Regular cardiac myocyte (primary cell): ENCODE measurements around the gene SCAF11. TPM values are rescaled to one million over a fixed set of nuclear protein-coding genes. Genes with fewer than 3 reads are reported as not detected.

ENCODE experiments used
- total RNA-seq: library from RNA; depleted of rRNA; stranded (reverse); fragments of >200 nt; gene quantifications from 2 replicates; pipeline ENCODE4 v1.2.3, GENCODE V29; 2014

The SCAF11 gene, protein sequence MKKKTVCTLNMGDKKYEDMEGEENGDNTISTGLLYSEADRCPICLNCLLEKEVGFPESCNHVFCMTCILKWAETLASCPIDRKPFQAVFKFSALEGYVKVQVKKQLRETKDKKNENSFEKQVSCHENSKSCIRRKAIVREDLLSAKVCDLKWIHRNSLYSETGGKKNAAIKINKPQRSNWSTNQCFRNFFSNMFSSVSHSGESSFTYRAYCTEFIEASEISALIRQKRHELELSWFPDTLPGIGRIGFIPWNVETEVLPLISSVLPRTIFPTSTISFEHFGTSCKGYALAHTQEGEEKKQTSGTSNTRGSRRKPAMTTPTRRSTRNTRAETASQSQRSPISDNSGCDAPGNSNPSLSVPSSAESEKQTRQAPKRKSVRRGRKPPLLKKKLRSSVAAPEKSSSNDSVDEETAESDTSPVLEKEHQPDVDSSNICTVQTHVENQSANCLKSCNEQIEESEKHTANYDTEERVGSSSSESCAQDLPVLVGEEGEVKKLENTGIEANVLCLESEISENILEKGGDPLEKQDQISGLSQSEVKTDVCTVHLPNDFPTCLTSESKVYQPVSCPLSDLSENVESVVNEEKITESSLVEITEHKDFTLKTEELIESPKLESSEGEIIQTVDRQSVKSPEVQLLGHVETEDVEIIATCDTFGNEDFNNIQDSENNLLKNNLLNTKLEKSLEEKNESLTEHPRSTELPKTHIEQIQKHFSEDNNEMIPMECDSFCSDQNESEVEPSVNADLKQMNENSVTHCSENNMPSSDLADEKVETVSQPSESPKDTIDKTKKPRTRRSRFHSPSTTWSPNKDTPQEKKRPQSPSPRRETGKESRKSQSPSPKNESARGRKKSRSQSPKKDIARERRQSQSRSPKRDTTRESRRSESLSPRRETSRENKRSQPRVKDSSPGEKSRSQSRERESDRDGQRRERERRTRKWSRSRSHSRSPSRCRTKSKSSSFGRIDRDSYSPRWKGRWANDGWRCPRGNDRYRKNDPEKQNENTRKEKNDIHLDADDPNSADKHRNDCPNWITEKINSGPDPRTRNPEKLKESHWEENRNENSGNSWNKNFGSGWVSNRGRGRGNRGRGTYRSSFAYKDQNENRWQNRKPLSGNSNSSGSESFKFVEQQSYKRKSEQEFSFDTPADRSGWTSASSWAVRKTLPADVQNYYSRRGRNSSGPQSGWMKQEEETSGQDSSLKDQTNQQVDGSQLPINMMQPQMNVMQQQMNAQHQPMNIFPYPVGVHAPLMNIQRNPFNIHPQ (N-terminal part only)
- 49.3 and 64.2 TPM in 2 replicates for total RNA-seq

DNA sequence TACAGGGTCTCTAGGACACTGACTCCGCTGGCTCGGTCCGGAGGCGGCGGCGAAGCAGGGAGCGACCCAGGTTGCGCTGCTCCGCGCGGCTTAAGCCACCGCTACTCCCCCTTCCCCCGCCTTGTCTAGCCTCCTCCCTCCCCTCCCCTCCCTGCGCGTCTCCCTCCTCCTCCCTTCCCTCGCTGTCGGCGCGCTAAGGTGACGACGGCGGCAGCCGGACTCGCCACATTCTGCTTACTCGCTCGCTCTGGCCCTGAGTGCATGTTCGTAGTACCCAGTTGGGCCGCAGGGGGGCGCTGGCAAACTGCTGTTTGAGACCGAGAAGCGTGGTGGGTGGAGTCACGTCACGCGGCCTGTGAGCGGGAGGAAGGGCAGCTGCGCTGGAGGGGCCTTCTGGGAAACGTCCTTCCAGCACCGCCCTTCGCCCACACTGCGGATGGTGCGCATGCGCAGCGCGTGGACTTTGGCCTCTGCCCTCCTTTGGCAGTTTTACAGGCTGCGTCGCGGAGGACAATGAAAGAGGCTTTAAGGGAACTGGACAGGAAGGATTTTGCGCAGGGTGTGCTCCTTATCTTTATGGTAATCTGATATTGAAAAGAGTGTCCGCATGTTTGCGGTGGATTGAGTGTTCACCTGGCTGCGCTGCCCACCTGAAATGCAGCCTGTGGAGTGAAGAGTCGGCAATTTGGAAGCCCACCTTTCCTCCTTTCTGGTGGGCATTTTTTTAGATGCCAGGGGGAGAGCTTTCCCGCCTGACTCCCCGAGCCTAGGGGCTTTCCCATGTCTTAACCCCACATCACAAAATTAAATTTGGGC is at the start of gene SCAF11:
Gene SCAF11, minus strand, starts transcription at position 107 of the 816 bp plus-strand sequence. CDS start 26,407 bp downstream, outside the sequence.

